AG09309 (cell line): ENCODE results near the gene PIGW.
A peak's percentile ranks its signal among the peaks of the same experiment; 100 is the strongest.

Source experiments
- DNase-seq: peaks from one replicate; pipeline ENCODE4 v3.0.0-alpha.2; 2010; ENCODE audit warnings: low read depth
- H3K4me3 ChIP-seq: 2 replicates; pipeline ENCODE4 v1.5.1; 2011; ENCODE audit warnings: mild to moderate bottlenecking, low read depth, low read length, moderate library complexity; ENCODE audit not compliant: control insufficient read depth
- CTCF ChIP-seq: IDR thresholded peaks from 2 replicates; pipeline ENCODE4 v1.5.1; 2011; ENCODE audit warnings: mild to moderate bottlenecking, low read depth, low read length, inconsistent platforms; ENCODE audit not compliant: insufficient read depth, control insufficient read depth; ENCODE audit errors: missing control alignments

Gene PIGW

GRCh38 chr17:36544307-36545076 is 9.7 kb downstream of the PIGW start, which contains the start of gene GGNBP2:
GGNBP2 (plus strand) TSS chr17:36544919; CDS start chr17:36545725, 806 bp downstream.
- H3K4me3 ChIP-seq = peak within 1 kb of the TSS; percentile 90
- no peak for TF ChIP-seq CTCF
- DNase-seq = peak; percentile 60

GRCh38 chr17:36545077-36545464 is 10.3 kb downstream of the PIGW start:
- TF ChIP-seq CTCF = no peak
- DNase-seq = no peak
- peak overlapping the region; percentile 90 for H3K4me3 ChIP-seq

GRCh38 chr17:36545465-36546417 is 11.0 kb downstream of the PIGW start:
- peak; percentile 92 for DNase-seq
- H3K4me3 ChIP-seq = peak overlapping the region; percentile 90
- no peak for TF ChIP-seq CTCF

GRCh38 chr17:36546418-36547093 is 11.8 kb downstream of the PIGW start:
- H3K4me3 ChIP-seq = peak overlapping the region; percentile 90
- DNase-seq = no peak
- no peak for TF ChIP-seq CTCF

GRCh38 chr17:36547776-36548175 is 13.0 kb downstream of the PIGW start:
- peak overlapping the region; percentile 4 for H3K4me3 ChIP-seq
- no peak for TF ChIP-seq CTCF

More at GRCh38 chr17:36547776-36548175, 13.0 kb downstream of the PIGW start:
- no peak for DNase-seq
